OCI-LY3 (cell line): ENCODE results near the gene GADL1.

ENCODE experiments used
- CTCF ChIP-seq: fragments of 200-600, 300-600 bp; sonication (generic); IDR thresholded peaks from 2 replicates; pipeline ENCODE4 v1.5.1; 2014; ENCODE audit warnings: antibody characterized with exemption, low read length, low read depth
- EZH2phosphoT487 ChIP-seq: fragments of 200-600 bp; shearing (Covaris generic); IDR thresholded peaks from 2 replicates; pipeline ENCODE4 v1.6.1; 2018; ENCODE audit warnings: antibody characterized with exemption, mixed run types, low read depth

GRCh38 chr3:30695302-30696061 is 199.0 kb downstream of the GADL1 start:
- TF ChIP-seq CTCF (no peak), EZH2phosphoT487 (no peak)
